ENCODE data around the gene PRKCE. TPM values are rescaled to one million over a fixed set of nuclear protein-coding genes. Genes with fewer than 3 reads are reported as not detected.

PRKCE gene
- total and polyA plus RNA-seq, 2 of the 8 experiments (the other 6 are each of a cell fraction or from before 2014, with no cell fraction given): 0.54 to 2.1 TPM

- Histone ChIP-seq H4K8ac (ENCODE audit: extremely low read depth, insufficient read depth, low read length) (no peak overlapping the region), H2BK20ac (ENCODE audit: low read length) (no peak overlapping the region), H3K56ac (replicated peaks; ENCODE audit: insufficient read length, low read depth, low read length) (no peak overlapping the region), H3K79me1 (ENCODE audit: low read depth, low read length) (no peaks in the 10 kb centered on the region), H3K4me3 (ENCODE audit: extremely low read depth in 1 of 4, insufficient read depth in 2 of 4, low read depth in 3 of 4, low read length in 4 of 4) (no peak overlapping the region), H4K20me1 (replicated peaks in 1 of 2; ENCODE audit: control insufficient read depth in 1 of 2, insufficient read depth in 2 of 2, low read length in 2 of 2) (no peaks in the 10 kb centered on the region), H2AK5ac (ENCODE audit: low read depth, low read length) (no peak overlapping the region), H4K91ac (replicated peaks; ENCODE audit: insufficient read length, low read length) (no peak overlapping the region), H2BK5ac (ENCODE audit: low read depth, low read length) (no peak overlapping the region), H3K23ac (ENCODE audit: insufficient read length) (no peak overlapping the region), H3K4ac (replicated peaks; ENCODE audit: insufficient read length, low read depth, low read length) (no peak overlapping the region), H3K23me2 (ENCODE audit: low read depth, low read length) (no peaks in the 10 kb centered on the region), H3K4me1 (replicated peaks in 1 of 4; ENCODE audit: control insufficient read depth in 3 of 4, insufficient read depth in 4 of 4, low read length in 3 of 4) (no peaks in the 10 kb centered on the region; a peak in 1 of 7 replicates), H3K79me2 (ENCODE audit: control insufficient read depth in 1 of 2, insufficient read depth in 2 of 2, low read length in 2 of 2) (no peaks in the 10 kb centered on the region; a peak in 1 of 4 replicates), H2BK12ac (ENCODE audit: low read depth, low read length) (no peak overlapping the region), H3K9me3 (ENCODE audit: insufficient read depth in 2 of 2, low read depth in 1 of 2, low read length in 1 of 2) (no peaks in the 10 kb centered on the region), H3K36me3 (ENCODE audit: control insufficient read depth in 2 of 4, insufficient read depth in 4 of 4, low read length in 3 of 4) (no peaks in the 10 kb centered on the region), H2BK120ac (replicated peaks; ENCODE audit: low read depth, low read length) (no peak overlapping the region), H3K27ac (ENCODE audit: low read depth, low read length) (no peak overlapping the region), H3K4me2 (ENCODE audit: insufficient read depth in 1 of 2, low read depth in 2 of 2, low read length in 2 of 2) (no peak overlapping the region), H2BK15ac (ENCODE audit: low read length) (no peak overlapping the region), H4K5ac (ENCODE audit: insufficient read length, low read depth, low read length) (no peak overlapping the region), H3K18ac (ENCODE audit: extremely low read depth, low read length) (no peak overlapping the region), H3K9ac (replicated peaks in 1 of 4; ENCODE audit: extremely low read depth in 1 of 4, low read depth in 3 of 4, low read length in 3 of 4) (no peak overlapping the region), H3K14ac (ENCODE audit: insufficient read length) (no peak overlapping the region), H3K27me3 (replicated peaks in 1 of 4; ENCODE audit: control insufficient read depth in 3 of 4, extremely low read depth in 1 of 4, insufficient read depth in 3 of 4, low read length in 3 of 4) (no peaks in the 10 kb centered on the region), H2AFZ (ENCODE audit: low read length) (no peak overlapping the region)
- FAIRE-seq: no peak
- TF ChIP-seq BACH1 (IDR thresholded peaks at IDR 0.05; ENCODE audit: low read length) (no peak), EP300 (IDR thresholded peaks at IDR 0.05; ENCODE audit: borderline replicate concordance in 1 of 2, low read depth in 2 of 2, low read length in 2 of 2) (peak in 1 of 2 experiments; percentile 95; a peak in 1 of 3 replicates), CTCF (IDR thresholded peaks at IDR 0.05; ENCODE audit: control extremely low read depth in 1 of 3, insufficient read depth in 1 of 3, low read depth in 1 of 3, low read length in 3 of 3) (no peak), CBX5 (IDR thresholded peaks at IDR 0.05; ENCODE audit: low read depth, low read length) (no peak), SIN3A (conservative IDR thresholded peaks at IDR 0.05 in 1 of 2, IDR thresholded peaks at IDR 0.05 in 1 of 2; ENCODE audit: low read depth in 1 of 2, low read length in 2 of 2) (no peak), CHD1 (IDR thresholded peaks at IDR 0.05; ENCODE audit: low read depth, low read length) (no peak), MAFK (IDR thresholded peaks at IDR 0.05; ENCODE audit: low read depth, low read length) (no peak), PHF8 (conservative IDR thresholded peaks at IDR 0.05; ENCODE audit: low read depth, low read length) (no peak)
- 97% methylated on average over 2 of the region's 2 CpGs; no CpG with 5 or more reads in 1 of the 2 experiments for WGBS, 2 experiments (ENCODE audit: extremely low coverage in 1 of 2, insufficient coverage in 1 of 2, insufficient read length in 1 of 2, insufficient replicate concordance in 2 of 2, low coverage in 1 of 2, low lambda C conversion rate in 2 of 2, missing lambda C conversion rate in 1 of 2)
- CTCF ChIA-PET (ENCODE audit: partially characterized antibody): interaction anchor here (1.2 to 3.2 kb wide), 10 partner anchors 10 to 116 kb away, joined by 3 to 13 read pairs (median 5); no protein-coding TSS in a partner anchor
- no peak for DNase-seq (ENCODE audit: low read depth in 1 of 2, low spot score in 2 of 2)
- POLR2A ChIA-PET (ENCODE audit: partially characterized antibody): no interaction called here
Measured at GRCh38 chr2:46030330-46030729, 378.9 kb downstream of the PRKCE start.
